Measurements from ENCODE around the gene LENG9. TPM values are rescaled to one million over a fixed set of nuclear protein-coding genes. Genes with fewer than 3 reads are reported as not detected.
"Not testable (repeated sequence)": the region's sequence is repeated elsewhere in the genome, so short reads cannot be mapped to it uniquely, and the experiment has no call there.

LENG9 gene
- total RNA-seq, 1 donor from 2014 or later: 6.0 TPM

- no peak for DNase-seq
Observed at GRCh38 chr19:54477650-54478049, 14.1 kb upstream of the LENG9 start.

GRCh38 chr19:54475706-54476105 is 12.1 kb upstream of the LENG9 start:
- DNase-seq: no peak

- no peak for DNase-seq
Observed at GRCh38 chr19:54473892-54474372, 10.4 kb upstream of the LENG9 start.

GRCh38 chr19:54473071-54473891 is 9.7 kb upstream of the LENG9 start, which contains the start of gene CDC42EP5:
Gene CDC42EP5, minus strand, starts transcription at chr19:54473296. Its CDS starts 7,749 bp downstream, at chr19:54465547.
- peak; percentile 88 for DNase-seq

DNA sequence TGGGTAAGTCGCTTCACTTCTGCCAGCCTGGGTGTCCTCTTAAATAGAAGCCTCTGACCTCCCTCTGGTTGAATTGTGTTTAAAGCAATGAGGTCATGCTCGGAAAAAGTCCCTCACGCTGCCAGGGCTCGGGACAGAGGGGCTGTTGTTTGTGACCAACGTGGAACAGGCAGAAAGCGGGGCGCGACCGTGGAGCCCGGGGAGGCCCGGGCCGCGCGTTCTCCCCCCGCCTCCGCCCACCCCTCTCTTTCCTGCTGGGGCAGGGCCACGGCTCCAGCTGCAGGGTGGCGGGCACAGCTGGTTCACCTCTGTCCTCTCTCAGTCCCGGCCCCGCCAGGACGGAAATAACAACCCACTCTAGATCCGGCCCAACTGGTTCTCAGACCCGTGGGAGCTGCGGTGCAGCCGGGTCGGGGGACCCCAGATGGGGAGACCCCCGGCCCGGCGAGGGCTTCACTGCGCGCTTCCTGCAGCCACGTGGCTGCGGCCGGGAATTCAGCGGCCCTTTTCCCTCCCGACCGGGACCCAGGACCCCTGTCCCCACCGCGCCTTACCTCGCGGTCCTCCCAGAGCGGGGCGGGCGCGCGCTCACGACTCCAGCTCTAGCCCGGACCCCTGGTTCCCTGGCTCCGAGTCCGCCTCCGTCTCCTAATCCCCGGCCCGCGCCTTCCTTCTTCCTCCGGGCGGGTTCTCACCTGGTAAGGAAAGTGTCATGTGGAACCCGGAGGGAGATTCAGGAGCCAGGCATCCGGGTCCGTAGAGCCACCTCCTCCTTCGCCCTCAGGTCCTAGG is 7.6 kb upstream of the LENG9 start:
- DNase-seq: peak; percentile 76

DNA sequence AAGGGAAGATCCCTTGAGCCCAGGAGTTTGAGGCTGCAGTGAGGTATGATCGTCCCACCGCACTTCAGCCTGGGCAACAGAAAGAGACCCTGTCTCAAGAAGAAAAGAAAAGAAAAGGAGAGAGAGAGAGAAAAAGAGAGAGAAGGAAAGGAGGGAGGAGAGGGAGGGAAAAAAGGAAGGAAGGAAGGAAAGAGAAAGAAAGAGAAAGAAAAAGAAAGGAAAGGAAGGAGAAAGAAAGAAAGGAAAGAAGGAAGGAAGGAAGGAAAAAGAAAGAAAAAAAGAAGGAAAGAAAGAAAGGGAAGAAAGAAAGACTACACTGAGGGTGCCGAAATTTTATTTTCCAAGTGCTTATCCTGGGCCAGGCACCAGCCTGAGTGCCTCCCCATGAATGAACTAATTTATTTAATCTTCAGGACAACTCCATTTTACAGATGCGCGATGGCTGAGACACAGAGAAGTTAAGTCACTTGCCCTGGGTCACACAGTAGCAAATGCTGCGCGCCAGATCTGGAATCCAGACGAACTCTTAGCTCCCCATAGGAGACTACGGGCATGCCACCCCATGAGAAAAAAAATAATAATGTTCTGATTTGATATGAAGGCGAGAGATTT is 6.8 kb upstream of the LENG9 start:
- no peak for DNase-seq

DNA sequence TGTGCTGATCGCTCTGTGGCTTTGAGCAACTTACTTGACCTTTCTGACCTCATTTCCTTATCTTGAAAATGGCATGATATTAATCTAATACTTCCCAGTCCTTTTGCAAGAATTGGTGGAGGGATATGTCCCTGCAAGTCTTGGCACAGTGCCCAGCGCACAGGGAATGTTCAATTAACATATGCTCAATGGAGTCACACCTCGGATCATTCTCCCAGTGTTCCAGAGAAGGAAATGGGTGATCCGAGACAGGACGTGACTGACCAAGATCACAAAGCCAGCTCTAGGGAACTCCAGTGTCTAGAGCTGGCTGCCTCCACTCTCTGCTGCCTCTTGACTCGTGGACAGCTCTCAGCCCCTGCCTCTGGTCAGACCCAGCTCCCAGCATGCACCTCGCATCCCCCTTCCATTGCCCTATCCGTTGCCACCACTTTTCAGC is 5.9 kb upstream of the LENG9 start:
- peak; percentile 94 for DNase-seq

DNA sequence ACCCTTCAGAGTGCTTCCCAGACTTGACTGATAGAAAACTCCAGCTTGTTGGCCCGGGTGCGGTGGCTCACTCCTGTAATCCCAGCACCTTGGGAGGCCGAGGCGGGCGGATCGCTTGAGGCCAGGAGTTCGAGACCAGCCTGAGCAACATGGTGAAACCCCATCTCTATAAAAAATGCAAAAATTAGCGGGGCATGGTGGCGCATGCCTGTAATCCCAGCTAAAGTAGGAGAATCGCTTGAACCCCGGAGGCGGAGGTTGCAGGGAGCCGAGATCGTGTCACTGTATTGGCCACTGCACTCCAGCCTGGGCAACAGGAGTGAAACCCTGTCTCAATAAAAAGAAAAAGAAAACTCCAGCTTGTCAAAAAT is 2.5 kb upstream of the LENG9 start:
- not testable (repeated sequence) for DNase-seq

GRCh38 chr19:54465426-54466109 is 2.0 kb upstream of the LENG9 start:
- no peak for DNase-seq

DNA sequence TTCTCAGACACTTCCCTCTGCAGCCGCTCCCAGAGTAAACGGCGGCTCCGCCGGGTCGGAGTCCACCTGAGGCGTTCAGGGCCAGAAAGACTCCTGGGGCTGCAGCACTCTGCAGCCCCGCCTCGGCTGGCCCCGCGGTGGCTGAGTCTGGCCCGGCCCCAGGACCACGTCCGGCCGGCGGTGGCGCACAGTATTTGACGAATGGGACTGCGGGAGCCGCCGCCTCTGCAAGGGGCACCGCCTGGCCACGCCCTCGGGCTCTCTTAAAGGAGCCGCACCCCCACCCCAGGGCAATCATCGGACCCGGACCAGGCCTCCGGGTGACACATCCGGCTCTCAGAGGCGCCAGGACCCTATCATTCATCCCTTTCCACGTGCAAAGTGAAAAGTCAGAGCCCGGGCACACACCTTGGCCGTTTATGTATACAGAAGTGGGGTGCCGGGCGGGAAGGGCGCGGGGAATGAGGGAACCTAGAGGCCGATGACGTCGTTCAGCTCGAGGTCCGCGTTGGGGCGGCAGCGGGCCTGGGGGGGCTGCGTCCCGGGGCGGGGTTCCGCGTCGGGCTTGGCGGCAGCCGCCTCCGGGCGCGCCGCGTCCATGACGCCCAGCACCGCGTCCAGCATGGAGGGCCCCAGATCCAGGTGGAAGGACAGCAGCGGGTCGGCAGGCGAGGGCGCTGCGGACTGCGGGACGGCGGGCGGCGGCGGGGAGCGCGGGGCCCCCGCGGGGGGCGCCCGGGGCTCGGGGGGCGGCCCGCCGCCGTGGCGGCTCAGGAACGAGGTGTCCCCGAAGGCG is 1.2 kb upstream of the LENG9 start:
- peak; percentile 80 for DNase-seq

DNA sequence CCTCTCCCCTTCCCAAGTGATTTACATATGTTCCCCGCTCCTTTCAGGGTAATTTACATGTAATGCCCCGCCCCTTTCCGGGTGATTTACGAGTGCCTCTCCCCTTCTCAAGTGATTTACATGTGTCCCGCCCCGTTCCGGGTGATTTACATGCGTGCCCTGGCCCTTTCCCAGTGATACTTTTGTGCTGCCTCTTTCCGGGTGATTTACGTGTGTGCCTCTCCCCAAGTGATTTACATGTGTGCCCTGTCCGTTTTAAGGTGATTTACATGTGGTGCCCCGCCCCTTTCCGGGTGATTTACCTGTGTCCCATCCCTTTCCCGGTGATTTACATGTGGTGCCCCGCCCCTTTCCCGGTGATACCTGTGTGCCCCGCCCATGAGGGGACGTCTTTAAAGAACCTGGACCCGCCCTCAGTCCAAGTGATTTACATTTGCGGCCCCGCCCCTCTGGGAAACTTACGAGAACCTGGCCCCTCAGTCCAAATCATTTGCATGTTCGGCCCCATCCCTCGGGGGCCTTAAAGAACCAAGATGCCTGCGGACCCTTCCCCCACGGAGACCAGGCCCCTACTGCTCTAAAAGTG is 559 bp upstream of the LENG9 start:
- peak; percentile 70 for DNase-seq

GRCh38 chr19:54462655-54463530 is 685 bp downstream of the LENG9 start:
- peak; percentile 77 for DNase-seq

DNA sequence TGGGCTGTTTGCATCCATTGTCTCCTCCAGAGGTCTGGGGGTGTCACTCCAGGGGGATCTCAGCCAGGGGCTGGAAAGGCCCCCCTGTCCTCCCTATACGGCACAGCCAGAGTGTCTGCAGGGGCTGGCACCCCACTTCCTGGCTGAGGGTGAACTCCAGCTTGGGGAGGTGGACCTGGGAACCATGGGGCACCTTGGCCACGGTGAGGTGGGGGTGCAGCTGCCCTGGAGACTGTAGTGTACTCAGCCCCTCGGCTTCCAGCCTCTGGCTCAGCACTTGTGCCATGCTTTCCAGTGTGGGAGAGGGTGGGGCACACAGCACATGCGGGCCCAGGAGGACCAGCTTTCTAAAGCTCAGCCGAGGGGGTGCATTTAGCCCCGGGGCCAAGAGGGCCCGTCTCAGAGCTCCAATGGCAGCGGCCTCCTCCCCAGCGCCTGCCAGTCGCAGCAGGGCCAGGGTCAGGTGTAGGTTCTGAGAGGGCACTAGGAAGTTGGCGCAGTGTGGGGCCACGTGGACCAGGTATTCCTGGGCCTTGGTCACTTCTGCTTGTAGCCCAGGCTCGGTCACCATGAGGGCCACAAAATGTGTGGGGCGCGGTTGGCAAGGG is 1.4 kb downstream of the LENG9 start:
- peak; percentile 33 for DNase-seq

- no peak for DNase-seq
Observed at GRCh38 chr19:54461613-54462012, 2.0 kb downstream of the LENG9 start.

GRCh38 chr19:54461210-54461609 is 2.4 kb downstream of the LENG9 start:
- DNase-seq: no peak

DNA sequence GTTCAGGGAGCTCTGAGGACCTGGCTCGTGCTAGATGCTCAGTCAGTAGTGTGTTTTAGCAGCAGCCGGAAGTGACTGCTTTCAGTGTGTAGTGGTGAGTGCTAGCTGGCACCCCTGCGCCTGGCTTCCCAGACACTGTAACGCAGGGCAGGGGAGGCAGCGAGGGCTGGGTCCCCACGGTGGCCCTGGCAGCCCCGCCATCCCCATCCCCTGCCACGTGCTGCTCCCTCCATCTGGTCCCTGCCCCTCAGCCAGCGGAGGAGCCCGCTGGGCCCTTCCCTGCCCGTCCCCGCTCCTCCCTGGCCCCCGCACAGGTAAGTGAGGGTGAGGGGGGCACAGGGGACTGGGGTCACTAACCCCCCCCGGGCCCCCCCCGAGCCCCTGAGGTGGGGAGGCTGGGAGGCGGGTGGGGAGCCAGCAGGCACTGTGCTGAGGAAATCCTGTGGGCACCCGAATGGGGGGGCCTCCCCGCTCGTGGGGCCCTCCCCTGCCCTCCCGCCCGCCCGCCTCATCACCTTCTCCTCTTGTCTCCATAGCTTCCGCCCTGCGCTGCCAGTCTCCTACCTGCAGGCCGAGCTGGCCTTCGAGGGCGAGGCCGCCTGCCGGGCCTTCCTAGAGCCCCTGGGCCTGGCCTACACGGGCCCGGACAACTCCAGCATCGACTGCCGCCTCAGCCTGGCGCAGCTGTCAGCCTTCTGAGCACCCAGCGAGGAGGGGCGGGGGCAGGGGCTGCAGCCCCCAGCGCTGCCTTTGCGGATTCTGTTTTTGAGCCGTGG is 3.2 kb downstream of the LENG9 start:
- no peak for DNase-seq

GRCh38 chr19:54459282-54460229 is 4.0 kb downstream of the LENG9 start:
- no peak for DNase-seq

Measured in dermis blood vessel endothelial cell (primary cell).